Body of pancreas (tissue), 4 donors: ENCODE measurements around the gene RABGEF1.

ENCODE experiments used
- POLR2A ChIP-seq, 3 donors: fragments of 450-650 bp; IDR thresholded peaks; one replicate each; pipeline ENCODE4 v1.6.1; 2016; ENCODE audit warnings: antibody characterized with exemption in 3 of 3, mild to moderate bottlenecking in 2 of 3
- TF ChIP-seq, protein P1 (sequence below), 7 experiments: fragments of 450-650 bp in 4 of 7; fragments of 200-600 bp in 3 of 7; sonication (generic) in 3 of 7; IDR thresholded peaks; one replicate each; pipeline ENCODE4 v1.5.1; 2016 to 2019; ENCODE audit warnings: antibody characterized with exemption in 7 of 7

DNA sequence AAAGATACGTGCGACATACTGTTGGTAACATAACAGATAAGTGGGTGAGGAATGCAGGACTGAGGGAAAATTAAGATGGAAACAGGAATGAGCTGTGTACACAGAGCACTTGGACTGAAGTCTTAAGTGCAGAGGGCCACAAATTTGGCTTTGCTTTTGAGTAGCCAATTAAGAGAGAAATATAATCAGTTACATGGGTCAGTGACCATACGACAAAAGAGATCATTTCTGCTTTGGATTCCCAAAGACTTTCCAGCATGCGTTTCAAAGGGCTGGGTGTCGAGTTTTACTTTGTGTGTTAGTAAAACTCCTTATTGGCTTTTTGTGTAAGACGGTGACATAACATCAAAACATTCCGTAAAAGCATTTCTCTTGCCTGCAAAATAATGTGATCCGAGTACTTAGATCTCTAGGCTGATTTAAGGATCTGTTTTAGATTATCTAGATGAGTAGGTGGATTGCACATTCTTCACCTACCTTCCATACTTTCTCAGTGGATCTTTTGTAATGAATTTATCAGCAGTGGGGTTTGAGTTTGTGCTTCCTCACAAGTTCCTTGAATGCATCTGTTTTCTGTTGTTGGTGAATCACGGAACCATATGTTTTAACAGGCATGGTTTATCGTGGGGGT, 7.5 kb downstream of the RABGEF1 start:
- TF ChIP-seq, protein P1, sequence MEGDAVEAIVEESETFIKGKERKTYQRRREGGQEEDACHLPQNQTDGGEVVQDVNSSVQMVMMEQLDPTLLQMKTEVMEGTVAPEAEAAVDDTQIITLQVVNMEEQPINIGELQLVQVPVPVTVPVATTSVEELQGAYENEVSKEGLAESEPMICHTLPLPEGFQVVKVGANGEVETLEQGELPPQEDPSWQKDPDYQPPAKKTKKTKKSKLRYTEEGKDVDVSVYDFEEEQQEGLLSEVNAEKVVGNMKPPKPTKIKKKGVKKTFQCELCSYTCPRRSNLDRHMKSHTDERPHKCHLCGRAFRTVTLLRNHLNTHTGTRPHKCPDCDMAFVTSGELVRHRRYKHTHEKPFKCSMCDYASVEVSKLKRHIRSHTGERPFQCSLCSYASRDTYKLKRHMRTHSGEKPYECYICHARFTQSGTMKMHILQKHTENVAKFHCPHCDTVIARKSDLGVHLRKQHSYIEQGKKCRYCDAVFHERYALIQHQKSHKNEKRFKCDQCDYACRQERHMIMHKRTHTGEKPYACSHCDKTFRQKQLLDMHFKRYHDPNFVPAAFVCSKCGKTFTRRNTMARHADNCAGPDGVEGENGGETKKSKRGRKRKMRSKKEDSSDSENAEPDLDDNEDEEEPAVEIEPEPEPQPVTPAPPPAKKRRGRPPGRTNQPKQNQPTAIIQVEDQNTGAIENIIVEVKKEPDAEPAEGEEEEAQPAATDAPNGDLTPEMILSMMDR (IDR thresholded peaks at IDR 0.05) = no peak
- no peak for TF ChIP-seq POLR2A (IDR thresholded peaks at IDR 0.05)
